ENCODE measurements around the gene TPT1.

GRCh38 chr13:45300190-45300985 is 40.6 kb downstream of the TPT1 start:
- no peak for TF ChIP-seq YY1 (IDR thresholded peaks at IDR 0.05; ENCODE audit: insufficient read depth, insufficient read length)
- TF ChIP-seq ZNF274 (IDR thresholded peaks at IDR 0.05; ENCODE audit: low read depth, low read length): no peak

Measured in NT2/D1 (cell line).